ENCODE data around the gene HSPB8. TPM values are rescaled to one million over a fixed set of nuclear protein-coding genes. Genes with fewer than 3 reads are reported as not detected.

HSPB8 gene
- total RNA-seq, 1 donor from 2014 or later, result not detected

DNA sequence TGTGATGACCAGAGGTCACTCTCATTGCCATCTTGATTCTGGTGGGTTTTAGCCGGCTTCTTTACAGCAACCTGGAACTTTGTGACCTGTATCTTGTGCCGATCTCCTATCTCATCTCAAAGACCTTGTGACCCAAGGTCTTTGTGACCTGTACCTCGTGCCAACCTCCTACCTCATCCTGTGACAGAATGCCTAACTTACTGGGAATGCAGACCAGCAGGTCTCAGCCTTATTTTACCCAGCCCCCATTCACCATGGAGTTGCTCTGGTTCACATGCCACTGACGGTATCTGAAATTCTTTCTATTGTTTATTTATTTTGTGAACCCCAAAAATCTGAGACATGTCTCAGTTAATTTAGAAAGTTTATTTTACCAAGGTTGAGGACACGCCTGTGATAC lies 7.4 kb upstream of the HSPB8 start:
- POLR2A ChIA-PET, result no interaction called here
- no peaks in the 10 kb centered on the region for H3K4me1 Mint-ChIP-seq
- DNase-seq (no peak), ATAC-seq (ENCODE audit: low read depth) (no peak)
- H3K27me3 Mint-ChIP-seq, result peaks cover 1% of the 10 kb centered on the region
- no peaks in the 10 kb centered on the region for H3K36me3 Mint-ChIP-seq (ENCODE audit: low read depth)
- CTCF ChIA-PET, result no interaction called here
- TF ChIP-seq, protein P1, sequence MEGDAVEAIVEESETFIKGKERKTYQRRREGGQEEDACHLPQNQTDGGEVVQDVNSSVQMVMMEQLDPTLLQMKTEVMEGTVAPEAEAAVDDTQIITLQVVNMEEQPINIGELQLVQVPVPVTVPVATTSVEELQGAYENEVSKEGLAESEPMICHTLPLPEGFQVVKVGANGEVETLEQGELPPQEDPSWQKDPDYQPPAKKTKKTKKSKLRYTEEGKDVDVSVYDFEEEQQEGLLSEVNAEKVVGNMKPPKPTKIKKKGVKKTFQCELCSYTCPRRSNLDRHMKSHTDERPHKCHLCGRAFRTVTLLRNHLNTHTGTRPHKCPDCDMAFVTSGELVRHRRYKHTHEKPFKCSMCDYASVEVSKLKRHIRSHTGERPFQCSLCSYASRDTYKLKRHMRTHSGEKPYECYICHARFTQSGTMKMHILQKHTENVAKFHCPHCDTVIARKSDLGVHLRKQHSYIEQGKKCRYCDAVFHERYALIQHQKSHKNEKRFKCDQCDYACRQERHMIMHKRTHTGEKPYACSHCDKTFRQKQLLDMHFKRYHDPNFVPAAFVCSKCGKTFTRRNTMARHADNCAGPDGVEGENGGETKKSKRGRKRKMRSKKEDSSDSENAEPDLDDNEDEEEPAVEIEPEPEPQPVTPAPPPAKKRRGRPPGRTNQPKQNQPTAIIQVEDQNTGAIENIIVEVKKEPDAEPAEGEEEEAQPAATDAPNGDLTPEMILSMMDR (IDR thresholded peaks at IDR 0.05), result no peak
- no peak overlapping the region for H3K4me3 Mint-ChIP-seq
- H3K27ac Mint-ChIP-seq, result no peak overlapping the region
- no peaks in the 10 kb centered on the region for H3K9me3 Mint-ChIP-seq
- intact Hi-C loops (cut with micrococcal nuclease), result no loop called here

DNA sequence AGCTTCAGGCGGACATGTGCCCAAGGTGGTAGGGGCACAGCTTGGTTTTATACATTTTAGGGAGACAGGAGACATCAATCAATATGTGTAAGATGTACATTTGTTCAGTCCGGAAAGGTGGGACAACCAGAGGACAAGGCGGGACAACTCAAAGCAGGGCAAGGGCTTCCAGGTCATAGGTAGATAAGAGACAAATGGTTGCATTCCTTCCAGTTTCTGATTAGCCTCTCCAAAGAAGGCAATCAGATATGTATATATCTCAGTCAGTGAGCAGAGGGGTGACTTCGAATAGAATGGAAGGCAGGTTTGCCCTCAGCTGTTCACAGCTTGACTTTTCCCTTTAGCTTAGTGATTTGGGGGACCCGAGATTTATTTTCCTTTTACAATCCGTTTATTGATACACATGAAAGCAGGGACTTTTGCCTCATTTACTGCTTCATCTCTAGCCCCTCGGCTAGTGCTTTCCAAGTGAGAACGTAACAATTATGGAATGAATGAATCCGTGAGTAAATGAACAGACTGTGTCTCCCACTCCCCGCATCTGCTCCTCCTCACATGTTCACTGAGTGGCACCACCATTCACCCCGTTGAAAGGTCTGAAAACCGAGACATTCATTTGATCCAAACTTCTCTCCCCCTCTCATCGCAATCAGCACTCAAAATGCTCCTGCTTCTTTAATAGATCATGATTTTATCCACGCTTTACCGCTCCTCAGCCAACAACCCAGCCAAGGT lies 6.9 kb upstream of the HSPB8 start:
- DNase-seq (no peak), ATAC-seq (ENCODE audit: low read depth) (no peak)
- Mint-ChIP-seq H3K9me3 (no peaks in the 10 kb centered on the region), H3K27me3 (peaks cover 5% of the 10 kb centered on the region), H3K27ac (no peak overlapping the region), H3K36me3 (ENCODE audit: low read depth) (no peaks in the 10 kb centered on the region), H3K4me1 (no peaks in the 10 kb centered on the region), H3K4me3 (no peak overlapping the region)
- TF ChIP-seq, protein P1 (IDR thresholded peaks at IDR 0.05), result no peak
- intact Hi-C loops (cut with micrococcal nuclease), result no loop called here
- CTCF ChIA-PET, result no interaction called here
- POLR2A ChIA-PET, result no interaction called here

DNA sequence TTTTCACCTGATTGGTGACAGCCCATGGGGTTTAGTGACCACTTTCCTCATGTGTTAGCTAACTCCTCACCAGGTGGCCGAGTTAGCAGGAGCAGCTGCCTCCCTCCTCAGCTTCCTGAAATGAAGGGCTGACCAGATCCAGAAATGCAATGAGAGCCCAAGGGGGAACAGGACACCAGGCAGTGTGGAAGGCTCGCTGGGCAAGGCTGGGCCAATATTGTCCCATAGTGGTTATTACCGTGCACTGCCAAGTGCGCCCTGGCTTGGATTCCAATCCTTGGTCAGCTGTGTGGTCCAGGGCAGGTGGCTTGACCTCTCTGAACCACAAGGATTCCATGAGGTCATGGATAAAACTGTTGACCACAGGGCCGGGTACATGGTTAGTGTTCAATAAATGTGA lies 3.6 kb upstream of the HSPB8 start:
- ChIA-PET CTCF (no interaction called here), POLR2A (no interaction called here)
- no peak for ATAC-seq (ENCODE audit: low read depth)
- Mint-ChIP-seq H3K36me3 (ENCODE audit: low read depth) (no peaks in the 10 kb centered on the region), H3K27ac (no peak overlapping the region), H3K4me3 (no peak overlapping the region), H3K4me1 (no peaks in the 10 kb centered on the region), H3K27me3 (peaks cover 11% of the 10 kb centered on the region), H3K9me3 (no peaks in the 10 kb centered on the region)
- intact Hi-C loops (cut with micrococcal nuclease), result no loop called here
- no peak for DNase-seq
- TF ChIP-seq, protein P1 (IDR thresholded peaks at IDR 0.05), result no peak

DNA sequence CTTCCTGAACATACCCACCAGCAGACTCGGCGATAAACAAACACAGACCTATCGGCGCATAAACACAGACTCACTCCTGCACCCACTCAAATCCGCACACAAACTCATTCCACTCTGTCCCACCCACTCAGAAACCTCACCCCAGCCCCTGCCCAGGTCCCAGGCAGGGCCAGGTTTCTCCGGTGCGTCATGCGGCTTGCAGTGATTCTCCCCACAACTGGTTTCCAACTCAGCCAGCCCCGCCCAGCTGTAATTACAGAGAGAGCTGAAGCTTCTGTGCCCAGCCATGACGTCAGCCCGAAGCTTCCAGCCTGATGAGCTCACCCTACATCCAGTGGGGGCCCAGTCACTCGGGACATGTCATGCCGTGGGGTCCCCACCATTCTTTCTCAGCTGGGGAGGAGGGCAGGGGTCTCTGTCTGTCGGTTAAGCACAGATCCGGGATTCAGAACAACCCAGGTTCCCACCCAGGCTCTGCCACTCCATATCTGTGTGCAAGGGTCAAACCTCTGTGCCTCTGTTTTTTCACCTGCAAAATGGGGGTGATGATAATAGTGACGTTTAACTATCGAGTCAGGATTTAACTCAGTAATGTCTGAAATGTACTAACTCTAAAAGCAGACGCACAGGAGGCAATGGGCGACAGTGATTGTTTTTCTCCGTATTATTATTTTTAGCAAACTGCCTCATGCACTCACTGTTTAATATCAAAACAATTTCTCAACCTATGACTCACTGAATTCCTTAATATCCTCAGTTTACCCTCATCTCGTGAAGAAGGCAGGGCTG lies 2.3 kb upstream of the HSPB8 start:
- Mint-ChIP-seq H3K4me1 (no peaks in the 10 kb centered on the region), H3K27ac (no peak overlapping the region), H3K9me3 (no peaks in the 10 kb centered on the region), H3K36me3 (ENCODE audit: low read depth) (no peaks in the 10 kb centered on the region), H3K4me3 (no peak overlapping the region), H3K27me3 (peaks cover 11% of the 10 kb centered on the region)
- ATAC-seq (ENCODE audit: low read depth) (no peak), DNase-seq (no peak)
- TF ChIP-seq, protein P1 (IDR thresholded peaks at IDR 0.05), result no peak
- POLR2A ChIA-PET, result no interaction called here
- CTCF ChIA-PET, result no interaction called here
- intact Hi-C loops (cut with micrococcal nuclease), result no loop called here

DNA sequence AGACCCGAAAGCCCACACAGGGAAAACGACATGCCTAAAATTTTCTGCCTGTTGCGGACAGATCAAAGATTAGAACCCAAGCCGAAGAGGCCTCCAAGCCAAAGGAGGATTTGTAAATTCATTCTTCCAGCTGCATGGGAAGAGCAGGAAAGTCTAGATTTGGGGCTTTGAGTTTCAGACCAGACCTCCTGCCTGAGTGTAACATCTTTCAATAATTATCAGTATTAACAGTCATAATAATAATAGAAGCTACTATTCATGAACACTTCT lies 1.7 kb upstream of the HSPB8 start:
- ChIA-PET POLR2A (no interaction called here), CTCF (no interaction called here)
- Mint-ChIP-seq H3K27ac (no peak overlapping the region), H3K4me3 (no peak overlapping the region), H3K4me1 (no peaks in the 10 kb centered on the region), H3K36me3 (ENCODE audit: low read depth) (no peaks in the 10 kb centered on the region), H3K9me3 (no peaks in the 10 kb centered on the region), H3K27me3 (peaks cover 11% of the 10 kb centered on the region)
- intact Hi-C loops (cut with micrococcal nuclease), result no loop called here
- ATAC-seq (ENCODE audit: low read depth) (no peak), DNase-seq (no peak)
- TF ChIP-seq, protein P1 (IDR thresholded peaks at IDR 0.05), result no peak

All from activated B cell treated with CpG ODN at 0.5 μM for 24 hours (primary cell).